Measurements from ENCODE around the gene SRSF3.
"Not testable (repeated sequence)": the region's sequence is repeated elsewhere in the genome, so short reads cannot be mapped to it uniquely, and the experiment has no call there.

DNA sequence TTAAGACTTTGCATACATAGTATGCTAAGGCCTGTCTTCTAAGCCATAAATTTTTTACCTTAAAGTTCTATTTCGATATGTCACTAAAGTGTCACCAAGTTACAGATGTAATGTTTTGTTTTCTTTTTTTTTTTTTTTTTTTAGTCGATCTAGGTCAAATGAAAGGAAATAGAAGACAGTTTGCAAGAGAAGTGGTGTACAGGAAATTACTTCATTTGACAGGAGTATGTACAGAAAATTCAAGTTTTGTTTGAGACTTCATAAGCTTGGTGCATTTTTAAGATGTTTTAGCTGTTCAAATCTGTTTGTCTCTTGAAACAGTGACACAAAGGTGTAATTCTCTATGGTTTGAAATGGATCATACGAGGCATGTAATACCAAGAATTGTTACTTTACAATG is 7.7 kb downstream of the SRSF3 start:
- TF ChIP-seq, protein P1, sequence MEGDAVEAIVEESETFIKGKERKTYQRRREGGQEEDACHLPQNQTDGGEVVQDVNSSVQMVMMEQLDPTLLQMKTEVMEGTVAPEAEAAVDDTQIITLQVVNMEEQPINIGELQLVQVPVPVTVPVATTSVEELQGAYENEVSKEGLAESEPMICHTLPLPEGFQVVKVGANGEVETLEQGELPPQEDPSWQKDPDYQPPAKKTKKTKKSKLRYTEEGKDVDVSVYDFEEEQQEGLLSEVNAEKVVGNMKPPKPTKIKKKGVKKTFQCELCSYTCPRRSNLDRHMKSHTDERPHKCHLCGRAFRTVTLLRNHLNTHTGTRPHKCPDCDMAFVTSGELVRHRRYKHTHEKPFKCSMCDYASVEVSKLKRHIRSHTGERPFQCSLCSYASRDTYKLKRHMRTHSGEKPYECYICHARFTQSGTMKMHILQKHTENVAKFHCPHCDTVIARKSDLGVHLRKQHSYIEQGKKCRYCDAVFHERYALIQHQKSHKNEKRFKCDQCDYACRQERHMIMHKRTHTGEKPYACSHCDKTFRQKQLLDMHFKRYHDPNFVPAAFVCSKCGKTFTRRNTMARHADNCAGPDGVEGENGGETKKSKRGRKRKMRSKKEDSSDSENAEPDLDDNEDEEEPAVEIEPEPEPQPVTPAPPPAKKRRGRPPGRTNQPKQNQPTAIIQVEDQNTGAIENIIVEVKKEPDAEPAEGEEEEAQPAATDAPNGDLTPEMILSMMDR (IDR thresholded peaks at IDR 0.05) = not testable (repeated sequence)
- TF ChIP-seq POLR2A (IDR thresholded peaks at IDR 0.05) = not testable (repeated sequence)

Data from adrenal gland (tissue), 5 donors.